Measurements from ENCODE around the gene GPR15LG. TPM values are rescaled to one million over a fixed set of nuclear protein-coding genes. Genes with fewer than 3 reads are reported as not detected.

Gene GPR15LG
- polyA plus RNA-seq, 1 donor, result not detected

DNA sequence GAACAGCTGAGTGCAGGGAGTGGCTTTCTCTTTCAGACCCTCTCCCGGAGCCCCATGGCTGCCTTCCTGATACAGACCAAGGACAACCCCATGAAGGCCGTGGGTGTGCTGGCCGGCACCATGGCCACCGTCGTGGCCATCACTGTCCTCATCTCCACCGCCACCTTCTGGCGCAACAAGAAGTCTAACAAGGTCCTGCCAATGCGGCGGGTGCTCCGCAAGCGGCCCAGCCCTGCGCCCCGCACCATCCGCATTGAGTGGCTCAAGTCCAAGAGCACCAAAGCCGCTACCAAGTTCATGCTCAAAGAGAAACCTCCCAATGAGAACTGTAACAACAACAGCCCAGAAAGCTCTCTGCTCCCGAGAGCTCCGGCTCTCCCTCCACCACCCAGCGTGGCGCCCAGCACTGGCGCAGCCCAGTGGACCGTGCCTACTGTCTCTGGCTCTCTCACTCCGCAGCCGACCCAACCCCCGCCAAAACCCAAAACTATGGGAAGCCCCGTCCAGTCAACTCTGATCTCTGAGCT lies 40.5 kb downstream of the GPR15LG start:
- DNase-seq (ENCODE audit: low read depth), result no peak

DNA sequence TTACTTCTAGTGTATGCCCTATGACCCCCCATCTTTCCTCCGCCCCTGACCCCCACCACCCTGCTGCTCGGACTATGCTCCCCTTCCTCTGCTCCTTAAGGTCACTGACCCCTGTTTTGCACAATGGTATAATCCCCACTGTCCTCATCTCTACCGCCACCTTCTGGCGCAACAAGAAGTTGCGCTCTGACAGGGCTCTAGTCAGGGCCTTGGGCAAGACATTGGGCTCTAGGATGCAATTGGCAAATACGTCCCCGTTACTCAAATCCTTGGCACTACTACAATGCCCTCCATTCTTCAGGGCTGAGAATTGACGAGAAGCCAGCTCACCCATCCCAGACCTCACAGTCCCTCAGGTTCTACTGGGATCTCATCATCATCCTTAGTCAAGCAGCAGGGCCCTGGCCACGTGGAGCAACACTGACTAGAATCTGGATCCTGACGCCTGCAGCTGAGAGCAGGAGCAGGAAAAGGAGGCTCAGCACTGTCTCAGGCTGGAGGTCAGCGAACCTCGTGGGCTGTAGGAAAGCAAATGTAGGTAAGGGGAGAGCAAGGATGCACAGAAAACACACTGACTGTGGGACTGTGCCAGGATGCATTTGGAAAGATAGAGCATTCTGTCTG lies 41.1 kb downstream of the GPR15LG start:
- DNase-seq (ENCODE audit: low read depth), result no peak

DNA sequence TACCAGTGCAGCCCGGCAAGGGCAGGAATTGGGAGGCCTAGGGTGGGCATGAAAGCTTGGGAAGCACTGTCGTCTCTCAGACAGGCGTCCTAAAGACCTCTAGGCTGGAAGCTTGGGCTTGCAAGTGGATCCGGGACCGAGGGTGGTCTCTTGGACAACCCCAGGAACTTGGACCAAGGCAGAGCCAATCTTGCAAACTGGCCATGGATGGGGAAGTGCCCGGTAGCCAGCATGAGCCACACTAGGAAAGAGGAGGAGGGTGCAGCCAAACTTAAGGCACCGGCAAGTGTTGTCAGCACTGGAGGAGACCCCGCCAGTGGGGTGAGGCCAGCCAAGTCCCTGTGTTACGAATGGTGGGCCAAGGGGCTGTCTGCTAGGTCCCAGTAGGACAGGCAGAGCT lies 43.2 kb downstream of the GPR15LG start:
- no peak for DNase-seq (ENCODE audit: low read depth)

DNA sequence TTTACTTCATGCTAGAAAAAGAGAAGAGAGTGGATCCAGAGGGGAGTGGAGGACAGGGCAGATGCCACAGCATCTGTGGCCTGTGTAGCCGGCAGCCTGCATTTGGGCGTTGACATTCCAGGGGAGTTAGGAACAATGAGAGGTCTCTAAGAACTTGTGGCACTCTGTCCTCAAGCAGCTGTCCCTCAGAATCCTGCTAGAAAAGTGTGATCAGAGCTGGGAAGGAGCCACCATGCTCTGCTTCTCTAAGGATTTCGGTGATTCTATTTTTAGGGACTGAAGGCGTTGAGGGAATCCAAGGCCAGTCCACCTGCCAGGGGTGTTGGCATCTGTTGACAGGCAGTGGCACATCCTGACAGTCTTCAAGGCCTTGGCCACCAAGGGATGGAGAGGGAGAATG lies 44.1 kb downstream of the GPR15LG start:
- DNase-seq (ENCODE audit: low read depth), result no peak

DNA sequence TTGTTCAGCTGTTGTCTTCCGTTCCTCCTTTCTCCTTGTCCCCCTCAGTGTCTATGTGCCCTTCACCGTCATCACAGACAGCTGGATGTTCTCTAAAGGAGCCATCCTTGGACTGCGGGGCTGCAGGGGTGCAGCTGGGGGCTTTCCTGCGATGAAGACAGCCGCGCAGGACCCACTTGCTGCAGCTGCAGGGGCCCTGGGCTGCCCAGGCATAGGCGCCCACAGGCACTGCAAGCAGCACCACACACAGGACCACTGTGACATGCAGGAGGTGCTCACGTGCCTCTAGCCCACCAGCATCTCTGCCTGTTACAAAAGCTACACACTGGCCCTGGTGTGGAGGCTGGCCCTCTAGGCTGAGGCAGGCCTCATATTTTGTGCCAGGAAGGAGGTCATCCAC lies 48.3 kb downstream of the GPR15LG start:
- DNase-seq (ENCODE audit: low read depth), result no peak

DNA sequence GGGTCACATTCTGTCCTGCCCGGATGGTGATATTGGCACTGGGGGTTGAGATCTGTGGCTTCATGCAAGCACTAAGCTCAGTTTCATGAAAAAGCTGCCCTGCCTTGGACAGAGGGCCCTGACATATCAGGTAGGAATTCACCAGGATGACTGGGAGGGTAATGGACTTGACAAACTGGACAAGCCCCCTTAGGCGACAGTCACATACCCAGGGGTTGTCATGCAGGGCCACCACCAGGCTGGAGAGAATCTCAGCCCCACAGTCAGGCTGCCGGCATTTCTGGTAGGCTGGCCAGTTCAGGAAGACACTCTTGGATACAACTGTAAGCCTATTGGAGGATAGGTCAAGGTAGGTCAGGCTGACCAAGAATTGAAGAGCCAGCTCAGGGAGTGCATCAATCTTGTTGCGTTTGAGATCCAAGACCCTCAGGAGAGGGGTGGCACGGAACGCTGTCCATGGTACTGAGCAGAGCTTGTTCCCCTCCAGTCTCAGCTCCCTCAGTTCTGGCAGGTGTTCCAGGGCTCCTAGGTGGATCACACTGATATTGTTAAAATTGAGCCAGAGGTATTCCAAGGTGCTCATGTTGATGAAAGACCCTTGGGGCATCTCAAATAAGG lies 50.9 kb downstream of the GPR15LG start:
- no peak for DNase-seq (ENCODE audit: low read depth)

DNA sequence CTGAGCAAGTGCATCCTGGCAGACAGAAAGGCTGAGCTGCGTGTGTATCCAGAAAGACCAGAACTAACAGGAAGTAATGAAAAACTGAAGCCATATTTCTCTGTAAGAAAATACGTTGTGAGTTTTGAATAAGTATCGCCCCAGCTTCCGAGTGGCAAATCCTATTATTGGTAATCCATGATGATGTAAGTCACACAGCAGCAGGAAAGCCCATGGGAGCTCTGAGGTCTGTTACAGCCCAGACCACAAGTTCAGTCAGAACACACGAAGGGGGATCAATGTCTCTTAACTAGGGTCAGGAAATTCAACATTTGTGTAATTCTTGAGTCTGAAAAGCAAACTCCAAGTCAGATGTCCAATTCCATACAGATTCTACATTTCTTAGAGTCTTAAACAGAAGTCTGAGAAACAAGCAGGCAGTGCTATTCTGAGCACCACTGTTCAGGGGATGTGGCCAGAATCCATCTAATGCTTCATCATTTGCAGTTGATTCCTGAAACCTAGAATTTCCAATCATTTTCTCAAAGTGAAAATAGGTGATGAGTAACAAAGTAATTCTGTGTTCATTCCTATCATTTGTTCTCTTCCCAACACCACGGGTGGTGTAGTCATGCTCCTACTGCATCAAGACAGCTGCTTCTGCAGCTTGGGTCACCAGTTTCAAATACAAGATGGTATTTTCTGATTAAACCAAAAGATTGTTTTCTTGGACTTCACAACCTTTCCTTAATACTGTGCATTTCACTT lies 52.0 kb downstream of the GPR15LG start, which contains the start of gene LRIT2:
LRIT2 (minus strand) TSS at position 118 of the 747 bp plus-strand sequence; CDS start at position 94, 24 bp downstream.
- DNase-seq (ENCODE audit: low read depth), result no peak

DNA sequence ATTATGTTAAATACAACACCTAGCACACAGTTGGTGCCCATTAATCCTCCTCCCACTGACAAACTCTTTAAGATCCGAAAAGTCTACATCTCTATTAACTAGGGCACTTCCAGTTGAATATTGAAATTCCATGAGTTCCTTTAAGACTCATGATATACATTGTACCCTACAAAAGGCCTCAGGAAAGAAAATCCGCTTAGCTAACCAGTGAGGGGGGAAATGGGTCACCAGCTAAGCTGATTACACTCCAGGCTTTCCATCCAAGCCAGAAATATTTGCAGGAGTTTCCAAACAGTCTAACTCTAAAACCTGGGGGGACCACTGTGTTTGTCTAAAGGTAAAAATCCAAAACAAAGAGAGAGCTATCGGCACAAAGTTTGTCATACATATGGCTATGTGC lies 53.0 kb downstream of the GPR15LG start:
- no peak for DNase-seq (ENCODE audit: low read depth)

DNA sequence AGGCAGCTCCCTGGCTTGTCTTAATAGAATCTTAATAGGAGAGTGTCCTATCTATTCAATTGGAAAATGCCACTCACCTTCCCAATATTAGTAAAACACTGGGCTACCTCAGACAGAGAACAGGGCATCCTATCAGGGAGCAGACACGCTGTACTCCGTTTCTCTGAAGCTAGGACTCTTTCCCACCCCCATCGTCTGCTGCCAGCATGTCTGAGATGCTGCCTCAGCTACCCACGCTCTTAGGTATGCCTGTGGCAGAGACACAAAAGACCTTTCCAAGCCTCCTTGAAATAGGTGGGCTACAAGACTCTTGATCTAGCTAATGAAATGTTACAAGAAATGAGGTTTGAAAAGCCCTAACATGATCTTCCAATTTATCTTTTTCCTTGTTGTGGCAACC lies 54.2 kb downstream of the GPR15LG start:
- DNase-seq (ENCODE audit: low read depth), result no peak

DNA sequence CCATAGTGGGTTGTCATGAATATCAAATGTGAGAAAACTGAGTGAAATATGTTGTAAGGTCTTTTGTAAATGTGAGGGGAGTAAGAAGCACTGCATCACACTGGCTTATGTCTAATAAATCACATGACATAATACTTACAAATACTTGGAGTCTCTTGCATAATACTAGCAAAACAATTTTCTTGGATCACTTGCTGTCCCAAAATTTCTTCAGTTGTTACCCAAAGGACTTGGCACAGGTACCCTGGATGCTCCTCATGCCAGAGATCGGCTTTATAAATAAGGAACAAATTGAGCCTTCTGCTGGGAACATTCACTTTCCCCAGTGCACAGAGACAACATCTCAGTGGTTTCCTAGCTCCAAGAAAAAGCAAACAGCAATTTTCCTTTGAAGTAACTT lies 56.8 kb downstream of the GPR15LG start:
- DNase-seq (ENCODE audit: low read depth), result no peak

DNA sequence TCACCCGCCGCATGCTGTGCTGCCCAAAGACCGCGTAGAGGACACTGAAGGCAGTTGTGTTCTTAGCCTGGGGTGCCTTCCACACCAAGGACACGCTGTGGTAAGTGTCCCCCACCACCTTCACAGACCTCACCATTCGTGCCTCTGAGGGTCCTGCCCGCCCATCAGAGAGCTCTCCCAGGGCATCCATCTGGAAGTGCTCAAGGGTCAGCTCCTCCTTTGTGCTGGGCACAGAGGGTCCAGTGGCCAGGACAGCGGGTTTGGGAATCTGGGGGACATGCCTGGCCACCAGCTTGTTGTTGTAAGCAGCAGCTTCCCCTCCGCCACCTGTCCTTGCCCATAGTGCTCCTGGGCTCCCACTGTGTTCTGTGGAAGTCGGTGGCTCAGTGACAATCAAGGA lies 58.8 kb downstream of the GPR15LG start:
- no peak for DNase-seq (ENCODE audit: low read depth)

DNA sequence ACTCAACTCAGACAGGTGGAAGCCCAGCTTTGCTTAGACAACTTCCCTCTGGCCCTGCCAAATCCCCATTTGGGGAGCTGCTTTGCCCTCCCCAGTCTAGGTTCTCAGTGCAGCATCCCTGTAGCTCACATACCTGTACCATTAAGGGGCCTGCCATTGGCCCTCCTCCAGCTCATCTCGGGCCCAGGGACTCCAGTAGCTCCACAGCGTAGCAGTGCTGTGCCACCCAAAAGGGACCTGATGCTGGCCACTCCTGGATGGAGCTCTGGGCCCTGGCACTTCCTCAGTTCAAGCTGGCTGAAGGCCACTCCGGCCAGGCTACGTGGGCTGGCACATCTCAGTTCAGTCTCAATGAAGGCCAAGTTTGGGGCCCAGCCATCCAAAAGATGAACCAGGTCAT lies 60.3 kb downstream of the GPR15LG start:
- DNase-seq (ENCODE audit: low read depth), result no peak

DNA sequence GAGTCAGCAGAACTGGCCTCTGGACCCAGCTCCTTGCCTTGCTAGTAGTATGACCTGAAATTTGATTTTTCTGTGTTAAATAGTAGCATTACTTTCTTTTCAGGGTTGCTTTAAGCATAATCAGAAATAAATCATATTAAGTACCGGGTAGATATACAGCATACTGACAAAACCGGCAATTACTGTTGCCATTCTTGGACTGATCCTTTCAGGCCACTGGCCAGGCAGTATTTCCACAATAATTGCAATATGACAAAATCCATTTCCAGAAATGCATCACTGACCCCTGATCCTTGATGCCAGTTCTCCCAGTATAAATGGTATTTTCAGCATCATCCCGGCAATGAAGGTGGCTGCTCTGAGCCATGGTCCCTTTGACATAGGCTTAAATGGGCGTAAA lies 60.9 kb downstream of the GPR15LG start:
- DNase-seq (ENCODE audit: low read depth), result no peak

Other genes with a start within 250 kb of the GPR15LG start
- gene GHITM, start 34.3 kb upstream of the GPR15LG start, polyA plus RNA-seq (ENCODE audit: insufficient read length), result 114 TPM
- gene CDHR1, start 20.7 kb downstream of the GPR15LG start, polyA plus RNA-seq (ENCODE audit: insufficient read length), result 0.96 TPM
- gene LRIT2, start 51.7 kb downstream of the GPR15LG start, polyA plus RNA-seq (ENCODE audit: insufficient read length), result not detected
- not detected for gene LRIT1, start 67.7 kb downstream of the GPR15LG start, polyA plus RNA-seq (ENCODE audit: insufficient read length)
- 19.2 TPM for gene RGR, start 71.3 kb downstream of the GPR15LG start, polyA plus RNA-seq (ENCODE audit: insufficient read length)
- 57.9 TPM for gene CCSER2, start 154.8 kb downstream of the GPR15LG start, polyA plus RNA-seq (ENCODE audit: insufficient read length)